ENCODE measurements around the gene CEP63.
A peak's percentile ranks its signal among the peaks of the same experiment; 100 is the strongest.
"Not testable (repeated sequence)": the region's sequence is repeated elsewhere in the genome, so short reads cannot be mapped to it uniquely, and the experiment has no call there.

The CEP63 gene

DNA sequence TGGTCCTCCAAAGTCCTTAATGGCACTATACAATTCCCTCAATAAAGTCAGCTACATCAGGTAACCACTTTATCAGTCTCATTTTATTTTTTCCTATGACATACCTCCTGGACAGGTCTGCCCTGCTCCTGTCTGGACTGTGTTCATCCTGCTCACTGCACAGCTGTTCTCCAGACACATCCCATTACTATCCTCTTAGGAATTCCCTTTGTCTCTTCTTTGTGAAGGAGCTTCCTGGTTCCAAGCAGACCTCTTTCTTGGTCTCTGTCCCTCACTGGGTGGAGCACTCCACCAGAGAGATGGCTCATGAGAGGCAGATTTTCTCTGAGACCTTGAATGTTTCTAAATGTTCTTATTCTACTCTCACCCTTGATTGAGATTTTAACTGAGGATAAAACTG is 104.9 kb downstream of the CEP63 start:
- DNase-seq, result no peak

DNA sequence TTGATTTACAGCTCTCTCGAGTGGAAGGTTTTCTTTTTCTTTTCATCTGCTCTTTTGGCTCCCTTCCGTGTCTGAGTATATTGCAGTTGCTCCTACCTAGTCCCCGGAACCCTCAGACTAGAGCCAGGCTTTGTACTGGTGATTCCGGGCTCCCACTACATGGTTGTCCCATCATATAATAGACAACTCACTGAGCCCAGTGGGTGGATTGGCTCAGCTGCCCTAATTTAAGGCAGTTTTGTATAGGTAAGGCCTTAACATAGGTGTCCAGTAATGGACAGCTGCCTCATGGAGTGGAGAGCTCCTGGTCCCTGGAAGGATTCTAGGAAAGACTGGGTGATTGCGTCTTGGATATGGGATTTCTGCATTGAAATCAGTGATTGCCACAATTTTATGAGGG is 106.9 kb downstream of the CEP63 start:
- no peak for DNase-seq

DNA sequence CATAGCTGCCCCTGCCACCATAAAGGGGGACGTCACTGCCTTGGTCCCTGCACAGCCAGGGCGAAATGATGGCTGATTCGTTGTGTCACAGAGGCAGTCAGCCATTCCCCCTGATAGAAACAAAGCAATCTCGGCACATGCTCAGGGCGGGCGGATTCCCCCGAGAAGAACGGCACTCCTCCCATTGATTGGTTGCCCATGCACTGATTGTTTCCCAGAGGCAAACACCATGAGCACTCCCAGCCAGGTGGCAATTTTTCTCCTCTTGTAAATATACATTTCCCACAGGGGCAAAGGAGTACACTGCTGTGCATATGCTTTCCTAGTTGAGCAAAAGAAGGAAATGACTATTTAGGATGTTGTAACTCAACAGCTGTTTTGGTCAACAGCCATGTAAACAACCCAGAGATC is 108.5 kb downstream of the CEP63 start:
- DNase-seq, result peak; percentile 10 to 78 (median 52)

DNA sequence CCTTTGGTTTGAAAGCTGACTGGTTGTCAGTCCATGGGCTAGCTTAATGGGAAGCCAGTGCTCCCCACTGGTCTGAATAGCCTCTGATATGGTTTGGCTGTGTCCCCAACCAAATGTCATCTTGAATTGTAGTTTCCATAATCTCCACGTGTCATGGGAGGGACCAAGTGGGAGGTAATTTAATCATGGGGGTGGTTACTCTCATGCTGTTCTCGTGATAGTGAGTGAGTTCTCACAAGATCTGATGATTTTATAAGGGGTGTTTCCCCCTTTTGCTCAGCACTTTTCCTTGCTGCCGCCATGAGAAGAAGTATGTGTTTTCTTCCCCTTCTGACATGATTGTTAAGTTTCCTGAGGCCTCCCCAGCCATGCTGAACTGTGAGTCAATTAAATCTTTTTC is 109.1 kb downstream of the CEP63 start:
- not testable (repeated sequence) for DNase-seq

DNA sequence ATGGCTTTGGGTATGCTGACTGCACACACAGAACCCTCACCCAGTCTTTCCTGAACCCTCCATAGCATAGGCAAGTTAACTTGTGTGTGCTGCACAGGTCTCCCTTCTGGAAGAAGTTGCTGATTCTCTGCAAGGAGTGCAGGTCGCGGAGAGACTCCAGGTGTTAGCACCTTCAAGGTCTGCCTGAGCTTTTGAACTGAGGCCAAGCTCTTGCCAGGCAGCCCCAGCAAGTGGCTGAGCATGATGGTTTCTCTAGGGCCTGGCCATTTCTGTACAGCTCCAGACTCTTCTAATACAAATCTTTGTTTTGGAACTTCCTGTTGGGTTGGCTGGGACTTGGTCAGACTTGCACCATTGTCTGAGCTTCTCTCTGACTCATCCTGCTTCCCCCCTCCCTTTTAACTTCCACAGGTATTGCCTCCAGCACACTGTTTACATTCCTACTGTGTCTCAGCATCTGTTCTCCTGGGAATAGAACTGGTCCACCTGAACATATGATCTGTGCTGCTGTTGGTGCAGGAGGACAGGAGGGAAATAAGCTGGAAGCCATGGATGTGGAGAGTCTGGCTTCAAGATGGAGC is 111.6 kb downstream of the CEP63 start:
- peak in 2 of 3 experiments; percentile 11 to 63 for DNase-seq

DNA sequence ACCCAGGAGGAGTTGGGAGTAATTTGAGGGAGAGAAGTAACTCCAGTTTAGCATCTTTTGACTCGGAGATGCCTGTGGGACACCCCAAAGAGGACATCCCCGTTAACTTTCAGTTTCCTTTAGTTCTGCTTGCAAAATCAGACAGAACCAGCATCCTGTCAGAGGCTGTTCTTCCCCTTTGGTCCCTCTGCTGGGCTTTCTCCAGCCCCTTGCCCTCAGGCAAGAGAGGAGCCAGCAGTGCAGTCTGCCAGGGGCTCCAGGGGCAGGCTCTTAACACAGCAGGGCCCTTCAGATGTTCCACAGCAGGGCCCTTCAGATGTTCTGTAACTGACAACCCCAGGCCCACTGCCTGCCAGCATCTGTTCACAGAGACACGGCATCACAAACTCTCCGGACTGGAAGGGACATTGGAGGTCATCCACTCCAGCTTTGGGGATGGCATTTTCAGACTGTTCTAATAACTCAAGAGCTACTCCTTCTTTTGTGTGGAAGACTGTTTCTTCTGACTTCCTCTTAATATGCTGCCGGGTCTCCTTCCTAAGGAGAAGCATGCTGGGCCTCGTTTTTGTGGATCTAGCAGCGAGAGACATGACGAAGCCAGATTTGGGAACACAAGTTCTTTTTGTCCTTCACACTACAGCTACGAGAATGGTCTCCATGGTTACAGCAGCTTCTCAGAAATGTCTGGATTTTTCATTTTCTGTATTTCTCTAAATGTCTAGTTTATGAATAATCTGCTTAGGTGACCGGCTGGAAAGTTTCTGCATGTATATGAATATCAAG is 113.1 kb downstream of the CEP63 start:
- peak in 1 of 3 experiments; percentile 27 for DNase-seq

DNA sequence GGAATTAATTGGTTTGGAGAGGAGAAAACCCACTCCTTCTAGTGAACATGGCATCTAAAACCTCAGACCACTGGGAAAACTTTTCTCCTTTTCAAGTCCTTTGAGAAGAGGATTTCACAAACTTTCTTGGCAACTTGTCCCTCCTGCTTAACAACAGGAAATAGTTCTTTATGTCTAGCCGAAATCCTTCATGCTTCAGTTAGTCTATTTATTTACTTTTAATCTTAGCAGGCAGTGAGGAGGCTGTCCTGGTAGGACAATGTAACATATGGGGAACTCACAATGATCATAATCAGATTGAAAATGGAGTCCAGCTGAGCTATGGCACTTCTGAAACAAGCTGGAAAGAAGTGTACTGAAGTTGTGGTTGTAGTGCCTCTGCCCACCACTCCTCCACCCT is 114.3 kb downstream of the CEP63 start:
- DNase-seq, result no peak

DNA sequence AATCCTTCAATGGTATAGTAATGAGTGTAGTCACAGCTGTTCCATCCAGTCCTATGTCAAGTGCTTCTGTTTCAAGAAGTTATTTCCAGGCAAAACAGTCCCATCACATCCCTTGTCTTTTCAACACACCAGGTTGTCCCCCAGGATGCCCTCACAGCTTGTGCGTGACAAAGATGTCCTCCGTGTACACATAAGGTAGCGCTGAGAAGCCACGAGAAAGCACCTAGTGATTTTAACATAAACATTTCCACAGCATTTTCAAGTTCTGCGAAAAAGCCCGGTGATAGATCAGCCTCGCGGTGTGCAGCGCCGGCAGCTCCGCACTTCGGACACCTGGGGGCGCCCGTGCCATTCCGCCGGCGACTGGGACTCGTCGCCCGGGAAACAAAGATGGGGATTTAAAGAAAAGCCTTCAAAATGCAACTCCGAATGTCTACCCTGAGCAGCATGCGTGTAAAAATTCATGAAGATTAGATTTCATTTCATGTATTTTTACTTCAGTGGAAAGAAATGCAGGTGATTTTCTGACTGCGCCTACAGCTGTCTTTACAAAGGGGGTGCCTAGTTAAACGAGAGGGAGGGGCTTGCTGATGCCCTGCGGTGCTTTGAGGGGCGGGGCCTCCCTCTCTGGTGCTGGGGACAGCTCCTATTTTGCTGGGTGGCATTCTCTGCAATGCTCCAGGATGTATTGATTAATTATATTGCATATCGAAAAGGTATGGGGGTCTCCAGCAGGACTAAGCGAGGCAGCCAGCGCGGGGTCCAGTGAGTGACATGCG is 115.0 kb downstream of the CEP63 start:
- DNase-seq, result peak; percentile 56 to 89 (median 77)

DNA sequence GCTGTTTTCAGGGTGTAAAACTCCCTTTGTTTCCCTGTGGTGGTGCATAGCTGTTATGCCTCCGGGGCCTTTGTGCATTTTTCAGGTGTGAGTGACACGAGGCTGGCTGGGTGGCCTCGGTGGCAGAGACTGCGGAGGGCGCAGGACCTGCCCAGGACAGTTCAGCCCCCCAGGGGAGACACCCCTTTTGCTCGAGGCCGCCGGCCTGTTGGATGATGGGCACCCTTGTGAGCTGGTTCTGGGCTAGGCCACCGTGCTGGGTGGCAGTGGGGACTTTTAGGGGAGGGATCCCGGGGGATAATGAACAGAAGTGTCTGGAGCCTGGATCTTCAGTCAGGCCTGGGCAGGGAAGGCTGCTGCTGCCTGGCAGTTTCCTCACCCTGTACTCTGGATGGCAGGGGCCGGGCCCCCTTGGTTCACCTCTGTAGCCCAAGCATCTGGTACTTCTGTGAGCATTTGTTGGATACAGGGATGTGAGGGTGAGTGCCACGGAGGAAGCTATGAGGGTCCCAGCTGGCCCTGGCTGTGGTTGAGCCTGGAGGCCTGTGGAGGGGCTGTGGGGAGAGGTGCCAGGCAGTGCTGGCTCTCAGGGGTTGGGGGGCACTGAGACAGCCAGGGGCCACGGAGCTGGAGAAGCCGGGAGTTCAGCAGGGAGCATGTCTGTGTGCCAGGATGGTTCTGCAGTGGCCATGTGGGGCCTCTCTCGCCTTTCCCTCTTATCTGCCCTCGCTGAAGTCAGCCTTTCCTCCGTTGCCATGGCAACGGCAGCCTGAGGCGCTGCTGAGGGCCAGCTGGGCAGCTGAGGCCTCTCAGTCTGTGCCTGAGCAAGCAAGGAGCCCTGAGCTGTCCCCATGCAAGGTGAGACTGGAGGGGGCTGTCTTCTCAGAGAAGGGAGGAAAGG is 115.9 kb downstream of the CEP63 start:
- peak; percentile 52 to 95 (median 86) for DNase-seq

DNA sequence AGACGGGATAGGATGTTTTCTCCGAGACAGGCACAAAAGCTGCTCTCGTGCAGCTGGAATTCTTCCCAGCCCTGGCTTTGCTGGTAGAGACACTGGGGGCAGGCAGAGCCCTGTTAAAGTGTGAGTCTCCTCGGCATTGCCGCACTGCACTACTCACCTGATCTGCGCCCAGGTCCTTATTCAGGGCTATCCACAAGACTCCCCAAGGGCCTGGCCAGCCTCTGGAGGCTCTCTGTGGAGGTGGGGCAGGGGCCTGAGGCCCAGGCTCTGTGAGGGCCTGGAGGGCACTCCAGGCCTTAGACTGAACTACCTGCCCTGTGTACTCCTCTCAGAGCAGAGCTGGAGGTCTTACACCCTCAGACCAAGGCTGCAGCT is 116.6 kb downstream of the CEP63 start:
- DNase-seq, result no peak

DNA sequence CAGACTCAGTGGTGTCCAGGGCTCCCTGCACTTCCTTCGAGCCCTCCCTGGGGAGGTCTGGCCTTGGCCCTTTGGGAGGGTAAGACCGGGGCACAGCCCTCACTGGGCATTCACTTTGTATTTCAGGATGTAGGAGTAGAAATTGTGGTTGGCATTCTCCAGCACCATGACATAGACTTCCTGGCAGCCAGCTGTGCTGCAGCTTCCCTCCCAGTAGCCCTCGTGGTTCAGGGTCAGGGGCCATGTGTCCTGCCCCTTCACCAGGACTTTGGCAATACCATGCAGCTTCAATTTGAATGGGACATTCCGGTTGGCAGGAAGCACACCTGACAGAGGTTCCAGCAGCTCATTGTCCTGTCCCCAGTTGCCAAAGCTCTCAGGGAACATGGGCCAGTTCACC is 117.6 kb downstream of the CEP63 start:
- no peak for DNase-seq

DNA sequence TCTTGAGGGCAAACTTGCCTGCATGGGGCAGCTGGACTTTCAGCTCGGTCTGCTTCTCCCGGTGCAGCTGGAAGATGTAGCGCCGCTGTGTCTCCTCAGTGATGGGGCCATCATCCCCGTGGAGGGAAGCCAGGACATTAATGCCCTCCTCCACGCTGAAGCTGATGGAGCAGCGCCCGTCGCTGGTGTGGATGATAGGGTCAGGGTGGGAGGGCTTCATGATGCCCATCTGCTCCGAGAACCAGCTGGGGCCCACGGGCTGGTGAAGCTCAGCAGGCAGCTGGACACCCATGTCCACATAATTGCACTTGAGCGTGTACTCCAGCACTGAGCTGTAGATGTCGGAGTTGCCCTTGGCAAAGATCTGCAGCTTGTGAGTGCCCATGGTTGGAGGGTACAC is 118.1 kb downstream of the CEP63 start:
- no peak for DNase-seq

DNA sequence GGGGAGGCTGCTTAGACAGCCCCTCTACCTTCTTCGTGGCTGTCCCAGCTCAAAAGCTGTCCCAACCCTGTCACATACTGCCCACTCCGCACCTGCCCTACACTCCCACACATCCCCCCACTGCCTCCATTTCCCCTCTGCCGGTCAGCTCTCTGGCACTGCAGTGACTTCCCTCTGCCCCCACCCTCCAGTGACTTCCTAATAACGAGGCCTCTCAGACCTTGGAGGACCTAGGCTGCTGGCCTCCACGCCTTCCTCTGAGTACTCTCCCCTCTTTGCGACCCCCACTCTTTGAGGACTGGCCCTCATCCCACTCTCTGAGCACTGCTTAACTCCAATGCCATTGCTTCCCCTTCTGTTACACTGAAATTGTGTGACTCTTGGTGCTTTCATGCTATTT is 119.7 kb downstream of the CEP63 start:
- DNase-seq, result no peak

DNA sequence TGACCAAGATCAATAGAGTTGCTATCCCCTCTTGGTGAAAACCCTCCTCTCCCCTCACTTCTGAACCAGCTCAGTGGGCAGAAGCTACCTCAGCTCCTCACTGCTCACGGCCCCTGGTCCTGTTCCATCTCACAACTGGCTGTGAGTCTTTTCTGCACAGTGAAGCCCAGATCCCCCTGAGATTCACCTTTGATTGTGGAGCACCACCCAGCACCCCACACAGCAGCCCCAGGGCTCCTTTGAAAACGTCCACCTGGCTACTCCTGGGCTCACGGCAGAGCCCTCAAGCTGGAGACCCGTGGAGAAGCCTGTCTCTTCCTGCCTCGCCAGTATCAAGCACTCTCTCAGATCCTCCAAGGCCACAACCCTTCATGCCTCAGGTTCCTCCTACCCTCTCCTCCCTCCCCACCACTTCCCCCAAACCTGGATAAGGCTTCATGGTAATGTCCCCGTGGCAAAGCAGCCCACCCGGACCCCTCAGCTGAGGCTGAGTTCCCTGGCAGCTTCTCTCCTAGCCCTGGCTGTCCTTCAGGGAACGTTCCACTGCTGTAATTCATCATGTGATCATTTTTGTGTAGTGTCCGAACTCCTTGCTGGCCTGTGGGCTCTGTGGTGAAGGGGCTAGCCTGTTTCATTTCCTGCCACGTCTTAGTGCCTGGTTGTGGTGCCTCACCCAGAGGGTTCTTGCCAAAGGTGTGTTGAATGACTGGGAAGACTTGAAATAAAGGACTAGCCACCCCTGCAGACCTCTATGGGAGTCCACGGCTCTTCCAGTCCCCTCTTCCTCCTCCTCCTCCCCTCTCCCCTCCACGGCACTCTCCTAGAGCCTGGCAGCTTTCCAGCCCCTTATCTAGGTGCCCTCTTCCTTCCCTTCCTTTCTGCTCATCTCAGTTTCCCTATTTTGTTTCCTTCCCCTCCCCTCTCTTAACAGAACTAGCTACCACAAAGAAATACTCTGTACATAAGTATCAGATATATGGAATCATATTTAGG is 120.5 kb downstream of the CEP63 start:
- DNase-seq, result no peak

DNA sequence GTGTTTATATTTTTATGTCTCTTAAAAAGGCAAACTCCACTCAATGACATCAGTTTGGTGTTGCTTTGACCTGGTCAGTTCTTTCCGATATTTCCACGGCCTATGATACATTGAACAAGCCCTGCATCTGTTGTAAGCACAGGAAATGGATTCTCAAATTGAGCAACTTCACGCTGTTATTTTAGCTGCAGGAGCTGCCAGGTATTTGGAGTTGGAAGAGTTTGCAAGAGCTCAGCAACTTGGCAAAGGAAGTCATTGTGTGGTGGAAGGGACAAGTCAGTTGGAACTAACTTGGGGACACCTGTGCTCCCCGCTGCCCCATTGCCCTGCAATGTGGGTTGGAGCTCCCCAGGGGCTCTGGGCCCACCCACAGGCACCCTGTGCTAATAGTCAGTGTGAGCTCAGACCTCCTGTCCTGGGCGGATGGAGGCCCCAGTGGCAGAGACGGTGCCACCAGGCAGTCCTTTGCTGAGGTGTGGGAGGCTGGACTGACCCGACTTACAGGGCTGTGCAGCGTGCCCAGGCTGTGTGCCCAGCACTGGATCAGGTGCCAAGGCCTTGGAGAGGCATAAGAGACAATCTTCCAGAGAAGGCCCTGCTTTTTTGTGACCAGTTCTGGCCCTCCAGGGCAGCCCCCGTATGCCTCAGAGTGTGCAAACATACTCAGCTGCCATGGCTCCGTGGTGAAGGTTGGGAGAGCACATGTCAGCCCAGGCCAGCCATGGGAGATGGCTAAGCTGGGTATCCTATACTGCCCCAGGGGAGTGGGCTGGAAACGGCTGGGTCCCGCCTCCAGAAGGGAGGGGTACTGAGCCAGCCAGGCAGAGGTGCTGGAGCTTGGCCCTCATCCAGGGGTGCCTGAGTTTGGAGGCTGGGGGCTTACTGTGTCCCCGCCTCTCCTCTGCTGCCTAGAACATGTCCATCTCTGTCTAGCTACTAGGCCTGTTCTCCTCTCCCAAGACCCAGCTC is 121.5 kb downstream of the CEP63 start:
- DNase-seq, result no peak

DNA sequence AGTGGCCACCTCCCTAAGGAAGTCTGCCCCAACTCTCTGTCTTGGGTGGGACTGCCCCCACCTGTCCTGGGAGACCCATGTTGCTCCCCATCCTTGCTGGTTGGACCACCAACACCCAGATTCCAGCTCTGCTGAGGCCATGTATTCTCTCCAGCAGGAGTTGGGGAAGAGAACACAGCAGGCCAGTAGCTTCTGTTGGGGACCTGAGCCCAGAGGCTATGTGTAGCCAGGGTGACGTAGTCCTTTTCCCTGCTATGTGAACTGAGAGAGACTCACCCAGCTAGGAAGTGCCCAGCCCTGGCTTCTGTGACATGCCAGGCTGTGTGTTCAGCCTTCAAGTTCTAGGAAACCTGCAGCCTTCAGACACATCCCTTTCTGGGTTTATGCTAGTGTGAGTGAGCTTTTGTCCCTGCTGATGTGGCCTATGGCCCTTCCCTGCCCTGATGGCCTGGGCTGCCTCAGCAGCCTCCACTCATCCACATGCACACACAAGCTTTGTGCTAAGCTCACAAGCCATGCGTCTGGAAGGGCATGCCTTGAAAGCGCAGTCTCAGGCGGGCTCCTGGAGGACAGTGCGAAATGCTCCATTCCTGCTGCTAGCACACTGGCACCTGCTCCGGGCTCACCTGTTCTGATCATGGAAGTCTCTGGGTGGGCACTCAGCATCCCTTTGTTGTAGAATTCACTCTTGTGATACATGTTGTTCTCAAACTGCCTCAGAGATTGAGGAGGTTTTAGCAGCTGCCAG is 122.3 kb downstream of the CEP63 start:
- DNase-seq, result no peak

DNA sequence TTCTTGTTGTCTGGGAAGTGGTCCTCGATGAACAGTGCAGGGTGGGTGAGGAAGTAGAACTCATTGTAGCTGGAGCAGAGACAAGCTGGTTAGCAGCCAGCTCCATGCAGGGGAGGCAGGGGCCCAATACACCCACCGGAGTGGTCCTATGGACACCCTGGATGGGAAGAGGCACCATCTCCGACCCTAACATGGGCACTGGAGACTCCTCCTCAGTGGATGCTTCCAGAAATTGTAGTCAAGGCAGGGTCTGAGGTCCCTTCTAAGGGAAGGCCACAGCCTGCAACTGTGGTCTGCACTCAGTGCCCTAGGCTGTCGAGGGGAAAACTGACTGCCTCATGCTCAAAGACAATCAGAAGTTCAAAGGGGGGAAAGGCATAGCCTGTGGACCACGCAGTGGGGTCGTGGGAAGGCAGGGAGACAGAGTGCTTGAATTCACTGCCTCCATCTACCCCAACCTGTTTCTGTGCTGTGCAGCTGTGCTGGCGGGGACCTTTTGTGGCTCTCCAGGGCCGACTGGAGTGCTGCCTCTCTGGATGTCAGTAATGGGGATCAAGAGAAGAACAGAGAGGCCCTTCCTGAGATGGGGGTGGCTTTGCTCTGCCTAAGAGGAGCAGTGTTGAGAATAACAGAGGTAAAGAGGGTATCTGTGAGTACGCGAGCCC is 123.0 kb downstream of the CEP63 start:
- DNase-seq, result no peak

DNA sequence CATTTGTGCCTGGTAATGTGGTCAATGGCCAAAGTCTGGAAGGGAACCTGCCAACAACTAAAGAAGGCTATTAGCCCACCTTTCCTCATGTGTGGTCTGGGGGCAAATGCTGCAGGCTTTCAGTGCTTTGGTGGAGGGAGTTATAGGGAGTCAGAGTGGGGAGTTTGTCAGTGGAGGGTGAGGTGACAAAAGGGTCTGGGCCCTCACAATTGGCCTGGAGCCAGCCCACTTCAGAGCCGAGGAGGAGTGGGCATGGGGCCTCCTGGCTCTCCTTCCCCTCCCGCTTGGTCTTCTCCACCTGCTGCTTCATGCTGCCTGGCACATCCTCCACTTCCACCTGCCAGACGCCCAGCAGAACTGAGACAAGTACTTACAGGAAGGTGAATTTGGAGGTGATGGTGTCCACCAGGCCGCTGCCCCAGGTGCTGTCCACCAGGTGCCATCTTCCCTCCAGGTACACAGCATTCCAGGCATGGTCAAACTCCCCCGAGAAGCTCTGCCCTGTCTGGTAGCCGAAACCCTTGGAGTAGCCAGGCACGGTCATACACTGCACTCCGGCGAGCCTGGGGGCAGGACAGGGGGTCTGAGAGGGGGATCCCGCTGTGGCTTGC is 124.1 kb downstream of the CEP63 start:
- peak in 1 of 3 experiments; percentile 14 for DNase-seq

Data from NCI-H1417 (cell line).